Smooth muscle cell (in vitro differentiated cells): ENCODE measurements around the gene KPRP. TPM values are rescaled to one million over a fixed set of nuclear protein-coding genes. Genes with fewer than 3 reads are reported as not detected.

Experiments
- DNase-seq: peaks from one replicate; lab custom pipeline; 2025; ENCODE audit not compliant: unreplicated experiment; lab: John Stamatoyannopoulos, UW
- H2AFZ ChIP-seq: fragments of 200-600 bp; sonication (generic); 2 replicates; pipeline ENCODE4 v1.6.0; 2016; ENCODE audit warnings: antibody characterized with exemption, low read depth, mild to moderate bottlenecking
- H3F3A ChIP-seq: fragments of 200-600 bp; sonication (generic); 2 replicates; pipeline ENCODE4 v1.6.0; 2017; ENCODE audit warnings: antibody characterized with exemption, low read depth
- H3K27ac ChIP-seq: fragments of 200-600 bp; sonication (generic); 2 replicates; pipeline ENCODE4 v1.5.1; 2016; ENCODE audit warnings: low read depth, mild to moderate bottlenecking
- H3K27me3 ChIP-seq: fragments of 200-600 bp; sonication (generic); 2 replicates; pipeline ENCODE4 v1.6.1; 2016; ENCODE audit warnings: low read depth, mild to moderate bottlenecking
- H3K36me3 ChIP-seq: fragments of 200-600 bp; sonication (generic); 2 replicates; pipeline ENCODE4 v1.5.1; 2016; ENCODE audit warnings: low read depth
- H3K4me1 ChIP-seq: fragments of 200-600 bp; sonication (generic); 2 replicates; pipeline ENCODE4 v1.5.1; 2016; ENCODE audit warnings: low read depth
- H3K4me2 ChIP-seq: fragments of 200-600 bp; sonication (generic); 2 replicates; pipeline ENCODE4 v1.6.0; 2016; ENCODE audit warnings: mild to moderate bottlenecking
- H3K4me3 ChIP-seq: fragments of 200-600 bp; sonication (generic); 2 replicates; pipeline ENCODE4 v1.5.1; 2016; ENCODE audit warnings: mild to moderate bottlenecking
- H3K79me2 ChIP-seq: fragments of 200-600 bp; sonication (generic); 2 replicates; pipeline ENCODE4 v1.6.0; 2016; ENCODE audit warnings: low read depth, mild to moderate bottlenecking
- H3K9ac ChIP-seq: fragments of 200-600 bp; sonication (generic); 2 replicates; pipeline ENCODE4 v1.6.0; 2016; ENCODE audit warnings: low read depth
- H3K9me3 ChIP-seq: fragments of 200-600 bp; sonication (generic); replicated peaks from 2 replicates; pipeline ENCODE4 v1.5.1; 2016; ENCODE audit warnings: low read depth
- H4K20me1 ChIP-seq: fragments of 200-600 bp; sonication (generic); 2 replicates; pipeline ENCODE4 v1.6.0; 2016; ENCODE audit warnings: low read depth
- CTCF ChIP-seq: fragments of 200-600 bp; sonication (generic); IDR thresholded peaks from 2 replicates; pipeline ENCODE4 v1.5.1; 2017; ENCODE audit warnings: borderline replicate concordance, mild to moderate bottlenecking, antibody characterized with exemption; ENCODE audit not compliant: insufficient read depth, poor library complexity, severe bottlenecking
- WGBS: methylation state at CpG from one replicate; pipeline ENCODE4 v1.1.7; 2016; ENCODE audit warnings: low lambda C conversion rate; 5-methylcytosine and 5-hydroxymethylcytosine counted together
- polyA plus RNA-seq: library from polyadenylated mRNA; unstranded; fragments of >200 nt; fragmentation: Nextera tagmentation; extraction: Ambion mirVana; gene quantifications from 2 replicates; pipeline ENCODE4 v1.2.1, GENCODE V29; 2016
- total RNA-seq: library from RNA; depleted of rRNA; stranded (reverse); fragments of >200 nt; gene quantifications from 2 replicates; pipeline ENCODE4 v1.2.3, GENCODE V29; 2014

KPRP gene
- total and polyA plus RNA-seq, 2 experiments from 2014 or later, result not detected

- H3K9me3 ChIP-seq, result no peaks in the 10 kb centered on the region
- H3K4me2 ChIP-seq, result no peak overlapping the region
- no peaks in the 10 kb centered on the region for H3F3A ChIP-seq
- H3K4me1 ChIP-seq, result no peaks in the 10 kb centered on the region
- H3K27ac ChIP-seq, result no peak overlapping the region
- no peak overlapping the region for H3K9ac ChIP-seq
- no peak overlapping the region for H3K4me3 ChIP-seq
- no peak for TF ChIP-seq CTCF
- H4K20me1 ChIP-seq, result no peaks in the 10 kb centered on the region
- no peaks in the 10 kb centered on the region for H3K36me3 ChIP-seq
- no peak for DNase-seq
- H3K79me2 ChIP-seq, result no peaks in the 10 kb centered on the region
- no peaks in the 10 kb centered on the region for H3K27me3 ChIP-seq
- 76% methylated on average over 1 of the region's 1 CpG for WGBS
- H2AFZ ChIP-seq, result no peak overlapping the region
These were observed 28.8 kb upstream of the KPRP start for GRCh38 chr1:152728986-152729385.

GRCh38 chr1:152735648-152736047, 22.2 kb upstream of the KPRP start:
- Histone ChIP-seq H2AFZ (no peak overlapping the region), H3F3A (no peaks in the 10 kb centered on the region), H3K27me3 (no peaks in the 10 kb centered on the region), H3K4me2 (no peak overlapping the region), H3K36me3 (no peaks in the 10 kb centered on the region), H3K4me1 (no peaks in the 10 kb centered on the region), H3K4me3 (no peak overlapping the region), H3K27ac (no peak overlapping the region), H3K9ac (no peak overlapping the region), H3K9me3 (peaks cover 6% of the 10 kb centered on the region), H4K20me1 (no peaks in the 10 kb centered on the region), H3K79me2 (no peaks in the 10 kb centered on the region)
- TF ChIP-seq CTCF, result no peak
- WGBS, result 35% methylated on average over 1 of the region's 1 CpG
- DNase-seq, result no peak

- no peak overlapping the region for H3K27ac ChIP-seq
- 46% methylated on average over 5 of the region's 5 CpGs for WGBS
These were observed 19.8 kb upstream of the KPRP start for GRCh38 chr1:152737997-152738396.

More at GRCh38 chr1:152737997-152738396, 19.8 kb upstream of the KPRP start:
- H3K9ac ChIP-seq, result no peak overlapping the region
- no peak for TF ChIP-seq CTCF
- no peaks in the 10 kb centered on the region for H3F3A ChIP-seq
- no peaks in the 10 kb centered on the region for H3K4me1 ChIP-seq
- no peaks in the 10 kb centered on the region for H3K27me3 ChIP-seq
- no peaks in the 10 kb centered on the region for H3K79me2 ChIP-seq
- no peak overlapping the region for H3K4me3 ChIP-seq
- H3K9me3 ChIP-seq, result peaks cover 6% of the 10 kb centered on the region
- no peak overlapping the region for H3K4me2 ChIP-seq
- no peaks in the 10 kb centered on the region for H4K20me1 ChIP-seq
- H2AFZ ChIP-seq, result no peak overlapping the region
- H3K36me3 ChIP-seq, result no peaks in the 10 kb centered on the region
- no peak for DNase-seq
